NCI-H82 treated with DMSO at 0.1 percent for 48 hours (cell line): ENCODE measurements around the gene GLS2.
"Not testable (repeated sequence)": the region's sequence is repeated elsewhere in the genome, so short reads cannot be mapped to it uniquely, and the experiment has no call there.

Source experiments
- DNase-seq: peaks from one replicate; lab custom pipeline; 2025; ENCODE audit not compliant: unreplicated experiment; lab: John Stamatoyannopoulos, UW

Gene GLS2

GRCh38 chr12:56488041-56488955 is at the start of gene GLS2:
GLS2 (minus strand) TSS chr12:56488161; CDS start chr12:56488118, 43 bp downstream.
- DNase-seq = no peak

- DNase-seq = no peak
These were observed 49.6 kb upstream of the GLS2 start for GRCh38 chr12:56537546-56537945.

- no peak for DNase-seq
These were observed 42.6 kb upstream of the GLS2 start for GRCh38 chr12:56530390-56531055.

- DNase-seq = no peak
These were observed 41.7 kb upstream of the GLS2 start for GRCh38 chr12:56529656-56530055.

- no peak for DNase-seq
These were observed 40.9 kb upstream of the GLS2 start for GRCh38 chr12:56528846-56529245.

- DNase-seq = no peak
These were observed 34.6 kb upstream of the GLS2 start for GRCh38 chr12:56522411-56523193.

GRCh38 chr12:56521590-56522371 is 33.8 kb upstream of the GLS2 start, which contains the start of gene RBMS2:
RBMS2 (plus strand) TSS chr12:56521820; CDS start chr12:56522024, 204 bp downstream.
- DNase-seq = peak; percentile 88

GRCh38 chr12:56521209-56521589 is 33.2 kb upstream of the GLS2 start:
- DNase-seq = no peak

GRCh38 chr12:56520506-56520905 is 32.5 kb upstream of the GLS2 start:
- DNase-seq = no peak

- no peak for DNase-seq
These were observed 32.1 kb upstream of the GLS2 start for GRCh38 chr12:56520048-56520447.

- DNase-seq = no peak
These were observed 30.6 kb upstream of the GLS2 start for GRCh38 chr12:56518570-56518969.

GRCh38 chr12:56517854-56518253 is 29.9 kb upstream of the GLS2 start:
- no peak for DNase-seq

- DNase-seq = not testable (repeated sequence)
These were observed 26.0 kb upstream of the GLS2 start for GRCh38 chr12:56514014-56514318.

GRCh38 chr12:56510786-56511185 is 22.8 kb upstream of the GLS2 start:
- no peak for DNase-seq

GRCh38 chr12:56499879-56500278 is 11.9 kb upstream of the GLS2 start:
- DNase-seq = not testable (repeated sequence)

GRCh38 chr12:56499452-56499851 is 11.5 kb upstream of the GLS2 start:
- DNase-seq = not testable (repeated sequence)

- peak; percentile 18 for DNase-seq
These were observed 10.4 kb upstream of the GLS2 start for GRCh38 chr12:56498126-56498902.

- not testable (repeated sequence) for DNase-seq
These were observed 8.7 kb upstream of the GLS2 start for GRCh38 chr12:56496704-56497103.

- DNase-seq = not testable (repeated sequence)
These were observed 6.5 kb upstream of the GLS2 start for GRCh38 chr12:56494481-56494880.

GRCh38 chr12:56494106-56494415 is 6.1 kb upstream of the GLS2 start:
- DNase-seq = not testable (repeated sequence)
